GM21737 (cell line): ENCODE data around the gene FRMPD1.

Experiments used
- ATAC-seq: cut with Tn5 transposase; IDR thresholded peaks from one replicate; pipeline ENCODE4 v1.9.1; 2021; ENCODE audit warnings: mild to moderate bottlenecking, moderate library complexity; ENCODE audit not compliant: unreplicated experiment

FRMPD1 gene

DNA sequence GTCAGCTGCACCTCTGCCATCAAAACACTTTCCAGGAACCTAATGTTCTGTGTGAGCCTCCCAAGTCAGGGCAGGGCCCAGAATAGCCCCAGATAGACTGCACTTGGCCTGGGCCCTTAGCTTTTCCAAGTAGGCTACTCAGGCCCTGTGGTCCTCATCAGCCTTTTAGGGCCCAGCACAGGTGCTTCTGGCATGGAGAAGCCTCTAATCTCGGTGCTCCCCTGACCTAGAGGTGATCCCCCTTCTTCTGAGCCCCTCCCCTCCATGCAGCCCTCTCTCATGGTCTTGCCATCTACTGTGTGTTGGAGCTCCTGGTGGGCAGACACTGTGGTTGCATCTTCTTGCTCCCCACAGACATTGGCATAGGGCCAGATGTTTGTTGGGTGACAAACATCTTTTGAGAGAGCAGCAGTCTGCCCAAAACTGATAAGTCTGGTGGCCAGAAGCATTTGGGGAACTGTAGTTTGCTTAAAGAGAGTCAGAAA is 28.1 kb downstream of the FRMPD1 start:
- ATAC-seq = no peak

DNA sequence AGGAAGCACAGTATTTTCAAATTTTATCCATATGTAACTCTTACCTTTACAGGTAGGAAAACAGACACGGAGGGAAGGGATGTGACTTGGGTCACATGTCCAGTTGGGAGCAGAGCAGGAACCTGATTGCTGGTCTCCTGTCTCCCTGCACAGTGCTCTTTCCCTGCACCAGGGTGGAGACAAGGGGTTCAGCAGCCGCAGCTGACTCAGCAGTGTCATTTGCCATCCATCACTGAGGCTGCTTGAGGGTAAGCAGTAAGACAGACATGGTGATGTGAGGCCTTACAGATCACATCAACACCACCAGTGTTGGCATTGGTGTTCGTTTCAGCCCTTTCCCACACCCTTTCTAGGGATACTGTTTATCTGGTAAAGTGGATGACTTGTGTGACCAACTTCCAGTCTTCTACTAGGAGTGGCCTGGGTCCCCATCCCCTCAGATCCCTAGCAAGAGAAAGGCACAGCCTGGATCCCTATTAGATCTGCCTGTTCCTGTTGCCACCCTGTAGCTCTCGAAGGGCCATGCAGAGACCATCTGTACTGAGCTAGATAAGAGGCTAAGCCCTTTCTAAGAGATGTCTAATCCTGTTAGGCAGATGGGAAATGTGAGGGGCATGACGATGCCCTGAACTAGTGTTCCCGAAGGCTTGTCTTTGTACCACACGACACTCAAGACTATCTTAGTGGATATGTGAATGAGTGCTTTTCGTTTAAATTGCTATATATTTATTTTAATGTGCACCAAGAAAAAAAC is 29.1 kb downstream of the FRMPD1 start:
- no peak for ATAC-seq

DNA sequence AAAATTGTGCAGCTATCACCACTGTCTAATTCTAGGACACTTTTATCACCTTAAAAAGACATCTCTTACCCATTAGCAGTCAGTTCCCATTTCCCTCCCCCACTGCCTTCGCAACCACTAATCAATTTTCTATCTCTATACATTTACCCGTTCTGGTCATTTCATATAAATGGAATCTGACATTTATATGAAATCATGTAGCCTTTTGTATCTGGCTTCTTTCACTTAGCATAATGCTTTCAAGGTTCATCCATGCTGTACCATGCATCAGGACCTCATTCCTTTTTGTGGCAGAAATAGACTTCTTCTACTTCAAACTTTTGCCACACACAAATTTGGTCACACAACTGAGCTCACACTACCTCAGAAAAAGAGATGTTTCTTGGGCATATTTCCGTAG is 32.2 kb downstream of the FRMPD1 start:
- ATAC-seq = no peak

DNA sequence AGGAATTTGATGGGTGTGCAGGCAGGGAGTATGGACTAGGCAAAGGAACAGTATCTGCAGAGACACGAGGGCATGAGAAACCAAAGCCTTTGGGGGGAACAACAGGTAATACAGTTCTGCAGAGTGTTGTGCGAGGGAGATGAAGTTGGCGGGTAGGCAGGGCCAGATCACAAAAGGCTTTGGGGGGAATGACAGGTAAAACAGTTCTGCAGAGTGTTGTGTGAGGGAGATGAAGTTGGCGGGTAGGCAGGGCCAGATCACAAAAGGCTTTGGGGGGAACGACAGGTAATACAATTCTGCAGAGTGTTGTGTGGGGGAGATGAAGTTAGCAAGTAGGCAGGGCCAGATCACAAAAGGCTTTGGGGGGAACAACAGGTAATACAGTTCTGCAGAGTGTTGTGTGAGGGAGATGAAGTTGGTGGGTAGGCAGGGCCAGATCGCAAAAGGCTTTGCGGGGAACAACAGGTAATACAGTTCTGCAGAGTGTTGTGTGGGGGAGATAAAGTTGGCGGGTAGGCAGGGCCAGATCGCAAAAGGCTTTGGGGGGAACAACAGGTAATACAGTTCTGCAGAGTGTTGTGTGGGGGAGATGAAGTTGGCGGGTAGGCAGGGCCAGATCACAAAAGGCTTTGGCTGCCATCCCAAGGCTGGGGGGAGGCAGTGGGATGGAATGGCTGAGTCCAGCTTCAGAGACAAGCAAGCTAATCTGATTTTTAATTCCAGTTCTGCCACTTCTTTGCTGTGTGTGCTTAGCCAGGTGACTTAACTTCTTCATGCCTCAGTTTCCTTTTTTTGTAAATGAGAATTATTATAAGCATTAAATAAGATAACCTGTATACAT is 33.0 kb downstream of the FRMPD1 start:
- ATAC-seq = no peak

DNA sequence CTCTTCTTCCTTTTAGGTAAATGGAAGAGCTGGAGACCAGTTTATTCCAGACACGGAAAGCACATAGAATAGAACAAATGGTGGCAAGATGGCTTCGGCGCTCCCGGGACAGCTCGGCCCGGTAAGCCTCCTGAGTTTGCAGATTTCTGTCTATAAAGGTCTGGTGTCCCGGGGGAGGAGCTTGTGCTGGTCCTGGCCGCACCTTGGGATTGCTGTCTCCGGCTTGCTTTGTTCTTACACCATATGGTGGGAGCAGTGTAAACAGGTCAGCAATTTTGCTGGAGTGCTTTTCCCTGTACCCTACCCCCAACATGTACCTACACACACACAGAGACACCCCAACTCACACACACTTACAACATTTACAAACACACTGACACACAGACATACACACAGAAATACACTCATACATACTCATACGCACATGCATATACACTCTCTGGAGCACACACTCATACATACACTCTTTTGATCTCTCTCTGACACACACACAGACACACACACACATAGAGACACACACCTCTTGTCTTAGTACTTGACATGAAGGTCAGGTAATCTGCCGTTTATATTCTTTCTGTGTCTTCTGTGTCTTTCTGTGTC is 42.0 kb downstream of the FRMPD1 start:
- no peak for ATAC-seq

DNA sequence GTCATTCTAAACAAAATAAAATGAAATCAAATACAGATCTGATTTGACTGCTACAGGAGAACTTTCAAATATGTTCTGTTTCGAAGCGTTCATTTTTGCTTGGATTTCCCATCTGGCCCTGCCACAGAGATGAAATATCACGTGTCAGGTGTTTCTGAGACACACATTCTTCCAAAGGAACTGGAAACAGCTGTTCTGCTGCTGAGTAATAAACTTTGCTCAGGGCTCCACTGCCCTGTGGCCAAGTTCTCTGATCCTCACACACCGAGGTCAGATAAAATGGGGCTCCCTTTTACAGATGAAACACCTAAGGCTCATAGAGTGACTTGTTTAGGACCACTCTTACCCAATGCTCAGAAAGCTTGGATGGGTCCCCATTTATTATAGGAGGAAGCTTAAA is 42.5 kb downstream of the FRMPD1 start:
- no peak for ATAC-seq

DNA sequence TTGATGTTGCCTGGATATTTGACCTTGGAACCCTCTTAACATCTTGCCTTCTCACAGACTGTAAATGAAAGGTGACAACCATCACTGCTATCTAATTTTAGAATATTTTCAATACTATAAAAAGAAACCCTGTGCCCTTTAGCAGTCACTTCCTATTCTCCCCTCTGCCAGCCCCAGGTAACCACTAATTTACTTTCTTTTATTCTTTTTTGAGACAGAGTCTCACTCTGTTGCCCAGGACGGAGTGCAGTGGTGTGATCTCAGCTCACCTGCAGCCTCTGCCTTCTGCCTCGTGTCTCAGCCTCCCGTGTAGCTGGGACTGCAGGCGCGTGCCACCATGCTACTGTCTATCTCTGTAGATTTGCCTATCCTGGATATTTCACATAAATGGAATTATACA is 43.6 kb downstream of the FRMPD1 start:
- ATAC-seq = no peak

DNA sequence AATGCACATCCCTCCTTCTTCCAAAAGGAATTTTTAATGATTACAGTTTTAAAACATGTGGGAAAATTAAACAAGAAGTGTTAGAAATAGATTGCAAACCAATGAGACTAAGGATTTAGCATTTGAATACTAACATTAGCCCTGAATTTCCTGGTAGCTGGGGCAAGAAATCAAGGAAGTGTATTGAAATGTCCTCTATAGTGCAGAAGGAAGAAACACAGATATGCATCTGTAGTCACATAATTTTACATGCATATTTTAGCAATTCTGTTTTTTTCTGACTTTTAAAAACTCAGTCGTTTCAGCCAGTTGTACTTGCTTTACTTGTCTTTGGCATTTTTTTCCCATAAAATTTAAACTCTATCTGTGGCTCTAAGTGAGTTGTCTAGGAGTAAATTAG is 45.8 kb downstream of the FRMPD1 start:
- ATAC-seq = no peak

DNA sequence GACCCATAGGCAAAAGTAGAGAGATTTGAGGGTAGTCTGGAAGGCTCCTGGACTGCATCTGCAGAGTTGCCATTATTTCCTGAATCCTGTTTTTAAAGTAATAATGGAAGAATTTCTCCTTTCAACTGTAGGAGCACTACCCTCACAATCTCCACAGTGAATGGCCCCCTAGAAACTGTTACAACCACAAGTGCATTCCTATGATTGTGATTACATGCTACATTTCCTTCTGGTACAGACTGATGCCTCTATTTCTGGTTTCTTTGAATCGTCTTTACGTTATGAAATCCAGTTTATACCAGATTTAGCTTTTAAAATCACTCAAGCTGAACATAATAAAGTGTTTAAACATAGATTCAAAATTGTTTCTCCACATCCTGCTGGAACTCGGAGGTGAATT is 49.4 kb downstream of the FRMPD1 start:
- no peak for ATAC-seq

DNA sequence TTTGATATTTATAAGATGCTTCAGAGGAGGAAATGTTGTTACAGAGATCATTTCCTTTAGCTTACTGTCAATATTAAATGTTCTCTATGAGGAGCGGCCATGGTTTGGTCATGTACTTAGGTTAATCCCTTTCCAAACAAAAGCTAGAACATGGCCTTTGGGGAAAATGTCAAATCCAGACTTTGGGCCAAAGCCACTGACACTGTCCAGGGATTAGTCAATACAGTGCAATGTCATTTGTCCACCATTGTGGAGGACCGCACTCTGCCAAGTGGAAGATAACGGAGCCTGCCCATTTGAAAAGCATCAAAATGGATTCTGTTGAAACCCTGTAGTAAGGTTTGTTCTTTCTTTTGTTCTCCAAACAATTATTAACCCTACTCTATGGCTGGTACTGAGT is 50.1 kb downstream of the FRMPD1 start:
- ATAC-seq = no peak

DNA sequence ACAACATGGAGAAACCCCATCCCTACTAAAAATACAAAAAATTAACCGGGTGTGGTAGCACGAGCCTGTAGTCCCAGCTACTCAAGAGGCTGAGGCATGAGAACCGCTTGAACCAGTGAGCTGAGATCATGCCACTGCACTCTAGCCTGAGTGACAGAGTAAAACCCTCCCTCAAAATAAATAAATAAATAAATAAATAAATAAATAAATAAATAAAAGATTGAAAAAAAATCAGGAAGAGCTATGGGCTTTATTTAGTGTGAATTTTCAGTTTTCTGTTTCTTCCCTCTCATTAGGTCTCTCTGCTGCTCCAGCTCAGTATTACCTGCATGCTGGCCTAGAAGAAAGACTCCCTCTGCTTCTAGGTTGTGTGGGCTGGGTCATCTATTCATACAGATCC is 55.0 kb downstream of the FRMPD1 start:
- ATAC-seq = no peak

DNA sequence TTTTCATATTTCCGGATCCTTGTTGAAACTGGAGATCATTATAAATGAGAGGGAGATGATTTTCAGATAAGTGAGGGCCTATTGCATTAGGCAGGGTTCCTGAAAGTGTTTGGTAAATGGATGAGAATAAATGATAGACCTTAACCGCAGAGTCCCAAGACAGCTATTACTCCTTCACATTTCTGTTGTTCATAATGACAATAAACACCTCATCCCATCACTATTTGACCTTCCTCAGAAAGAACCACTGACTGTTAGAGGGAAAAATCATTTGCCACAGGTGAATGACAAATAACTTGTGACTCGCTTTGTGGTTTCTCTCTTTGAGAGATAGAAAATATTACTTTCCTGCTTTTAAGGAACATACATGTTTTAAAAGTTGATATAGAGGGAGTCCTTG is 55.5 kb downstream of the FRMPD1 start:
- ATAC-seq = no peak

DNA sequence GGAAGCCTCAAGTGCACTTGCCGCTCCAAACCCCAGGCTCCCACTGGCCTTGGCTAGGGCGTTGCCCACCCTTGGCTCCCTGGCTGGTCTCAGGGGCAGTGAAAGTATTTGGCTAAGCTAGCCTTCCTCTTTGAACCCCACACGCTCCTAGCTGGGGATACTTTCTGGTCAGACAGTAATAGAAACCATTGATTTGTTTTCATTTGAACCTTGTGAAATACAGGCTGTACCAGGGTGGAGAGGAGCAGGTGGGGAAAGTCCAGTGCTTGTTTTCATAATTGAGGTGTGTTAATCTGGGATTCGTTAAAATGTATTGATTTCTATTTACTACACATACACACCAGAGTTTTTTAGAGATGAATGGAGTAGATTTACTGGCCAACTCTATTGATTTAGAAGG is 57.0 kb downstream of the FRMPD1 start:
- ATAC-seq = no peak

DNA sequence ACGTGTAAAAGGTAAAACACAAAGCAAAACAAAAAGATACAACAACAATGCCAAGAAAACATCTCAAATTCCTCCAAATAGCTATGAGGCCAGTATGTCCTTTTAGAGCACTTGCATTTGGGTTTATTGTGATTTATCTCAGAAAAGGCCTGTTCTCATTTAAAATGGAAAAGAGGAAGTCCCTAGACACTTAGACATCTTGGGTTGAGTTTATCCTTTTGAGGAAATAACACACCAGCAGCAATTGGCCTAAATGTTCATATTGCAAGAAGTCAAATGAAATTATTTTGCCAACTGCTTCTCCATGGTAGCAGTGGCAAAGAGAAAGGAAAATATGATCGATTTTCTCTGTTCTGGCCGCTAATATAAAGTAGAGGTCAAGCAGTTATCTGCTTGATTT is 59.3 kb downstream of the FRMPD1 start:
- ATAC-seq = no peak

DNA sequence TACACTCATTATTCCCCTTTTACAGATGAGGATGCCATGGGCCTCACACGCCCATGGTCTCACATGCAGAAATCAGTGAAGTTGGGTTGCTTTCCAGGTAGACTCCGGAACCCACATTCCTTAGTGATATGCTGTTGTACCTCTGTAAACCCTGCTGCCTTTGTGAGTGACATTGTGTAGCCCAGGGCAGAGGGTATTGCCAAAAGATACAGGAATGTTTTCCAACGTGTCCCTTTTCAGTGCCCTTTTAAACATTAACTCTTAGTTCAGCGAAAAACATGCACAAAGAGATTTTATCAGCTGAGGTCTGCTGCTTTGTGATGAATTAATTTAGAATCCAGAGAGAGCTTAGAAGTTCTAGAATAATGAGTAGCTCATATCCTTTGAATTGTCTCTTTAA is 64.5 kb downstream of the FRMPD1 start:
- no peak for ATAC-seq

DNA sequence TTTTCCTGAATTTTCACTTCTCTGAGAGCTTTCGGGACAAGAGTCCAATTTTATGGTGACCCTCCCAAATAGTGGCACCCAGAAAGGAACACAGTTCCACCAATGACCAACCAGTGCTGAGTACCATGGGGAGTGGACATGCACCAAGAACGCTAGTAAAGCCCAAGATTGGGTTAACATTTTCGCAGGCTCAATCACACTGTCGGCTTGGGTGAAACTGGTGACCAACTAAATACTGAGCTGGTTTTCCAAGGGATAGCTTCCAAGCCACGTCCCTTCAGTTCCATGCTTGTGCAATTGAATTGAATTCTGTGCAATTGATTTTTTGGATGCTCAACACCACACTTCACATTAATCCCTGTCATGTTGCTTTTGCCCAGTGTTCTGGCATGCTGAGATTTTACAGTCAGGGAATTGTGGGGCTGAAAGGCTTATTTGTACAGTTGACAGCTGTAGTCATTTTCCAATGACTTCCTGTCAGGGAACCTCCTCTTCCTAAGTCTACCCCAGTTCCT is 65.3 kb downstream of the FRMPD1 start:
- no peak for ATAC-seq

DNA sequence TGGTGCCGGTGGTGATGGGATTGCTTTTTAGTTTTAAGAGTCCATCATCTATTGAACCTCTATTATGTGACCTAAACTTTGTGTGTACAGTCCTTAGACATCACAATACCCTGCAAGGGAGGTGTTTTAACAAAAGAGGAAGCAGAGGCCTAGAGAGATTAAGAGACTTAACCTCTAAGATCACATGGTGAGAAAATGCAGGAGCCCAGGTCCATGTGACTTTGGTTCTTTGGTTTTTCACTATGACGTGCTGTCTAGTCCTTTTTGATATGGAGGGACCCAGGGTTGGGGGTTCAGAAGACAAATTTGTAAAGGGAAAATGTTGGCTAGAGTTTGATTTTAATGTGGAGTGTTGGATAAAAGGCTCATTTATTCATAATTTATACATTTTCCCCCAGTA is 68.8 kb downstream of the FRMPD1 start:
- ATAC-seq = no peak

DNA sequence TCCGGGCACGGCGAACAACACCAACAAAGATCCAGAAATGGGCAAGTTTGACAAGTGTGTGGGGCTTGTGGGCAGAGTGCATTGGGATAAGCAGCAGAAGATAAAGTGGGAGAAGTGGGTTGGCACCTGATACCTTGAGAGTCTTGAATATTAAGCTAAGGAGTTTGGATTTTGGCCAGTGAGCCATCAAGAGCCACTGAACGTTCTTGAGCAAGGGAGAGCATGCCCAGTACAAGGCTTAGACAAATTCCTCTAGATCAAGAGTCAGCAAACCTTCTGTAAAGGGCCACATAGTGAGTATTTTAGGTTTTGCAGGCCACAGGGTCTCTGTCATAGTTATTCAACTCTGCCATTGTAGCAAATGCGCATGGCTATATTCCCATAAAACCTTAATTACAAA is 76.3 kb downstream of the FRMPD1 start:
- ATAC-seq = no peak

DNA sequence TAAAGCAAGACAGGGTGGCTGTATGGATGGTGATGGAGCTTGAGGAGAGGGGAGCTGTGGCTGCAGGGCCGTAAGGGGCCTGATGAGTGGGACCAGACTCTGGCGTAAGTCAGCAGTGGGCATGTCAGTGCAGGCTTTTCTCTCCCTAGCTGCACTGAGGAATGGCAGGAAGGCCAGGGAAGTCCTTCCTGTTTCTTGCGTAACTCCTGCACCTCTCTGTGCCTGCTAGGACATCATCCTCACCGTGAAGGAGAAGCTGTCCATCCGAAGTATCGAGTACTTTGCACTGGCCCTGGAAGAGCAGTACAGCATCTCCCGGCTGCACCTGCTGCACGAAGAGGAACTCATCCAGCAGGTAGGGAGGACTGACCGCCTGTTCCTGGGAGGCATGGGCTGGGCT is 78.7 kb downstream of the FRMPD1 start:
- no peak for ATAC-seq

DNA sequence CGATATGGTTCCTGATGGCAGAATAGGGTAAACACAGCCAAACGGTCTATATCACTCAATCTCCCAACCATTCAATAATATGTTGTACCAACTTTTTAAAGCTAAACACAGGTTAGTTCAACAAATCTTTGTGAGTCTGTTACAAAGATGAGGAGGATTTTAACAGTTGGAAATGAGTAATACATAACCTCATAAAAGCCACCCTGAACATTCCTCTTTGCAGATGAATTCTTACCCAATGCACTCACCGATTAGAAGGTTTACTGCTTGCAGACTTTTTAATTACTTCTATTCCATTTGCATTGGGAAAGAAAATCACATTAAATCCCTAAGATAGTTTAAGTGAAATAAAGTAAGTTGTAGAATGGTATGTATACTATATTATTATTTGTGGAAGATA is 79.5 kb downstream of the FRMPD1 start:
- no peak for ATAC-seq

DNA sequence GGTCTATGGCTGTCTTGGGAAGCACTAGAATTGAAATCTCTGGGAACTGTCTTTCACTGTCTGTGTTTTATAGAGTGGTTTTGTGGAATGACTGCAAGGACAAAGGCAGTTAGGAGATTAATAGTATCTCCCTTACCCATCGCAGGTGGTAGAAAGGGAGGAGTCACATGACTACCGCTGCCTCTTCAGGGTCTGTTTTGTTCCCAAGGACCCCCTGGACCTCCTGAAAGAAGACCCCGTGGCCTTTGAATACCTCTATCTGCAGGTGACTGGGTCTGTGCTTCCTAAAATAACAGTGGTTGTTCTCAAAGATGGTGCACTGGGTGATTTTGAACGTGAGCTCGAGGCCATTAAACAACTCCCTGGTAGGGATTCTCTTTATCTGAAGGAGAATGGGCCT is 80.1 kb downstream of the FRMPD1 start:
- ATAC-seq = no peak
